Forelimb muscle (tissue), 1 donor: ENCODE measurements around the gene ABCG8. TPM values are rescaled to one million over a fixed set of nuclear protein-coding genes. Genes with fewer than 3 reads are reported as not detected.
"Not testable (repeated sequence)": the region's sequence is repeated elsewhere in the genome, so short reads cannot be mapped to it uniquely, and the experiment has no call there.

Experiments
- DNase-seq: peaks from one replicate; pipeline ENCODE4 v3.0.0-alpha.2; 2013; ENCODE audit warnings: low read depth
- polyA plus RNA-seq: library from polyadenylated mRNA; unstranded; fragments of 120-200 nt; gene quantifications from one replicate; pipeline ENCODE4 v1.2.1, GENCODE V29; 2013; ENCODE audit not compliant: insufficient read length

The ABCG8 gene
- polyA plus RNA-seq, 1 donor: 0.09 TPM

DNA sequence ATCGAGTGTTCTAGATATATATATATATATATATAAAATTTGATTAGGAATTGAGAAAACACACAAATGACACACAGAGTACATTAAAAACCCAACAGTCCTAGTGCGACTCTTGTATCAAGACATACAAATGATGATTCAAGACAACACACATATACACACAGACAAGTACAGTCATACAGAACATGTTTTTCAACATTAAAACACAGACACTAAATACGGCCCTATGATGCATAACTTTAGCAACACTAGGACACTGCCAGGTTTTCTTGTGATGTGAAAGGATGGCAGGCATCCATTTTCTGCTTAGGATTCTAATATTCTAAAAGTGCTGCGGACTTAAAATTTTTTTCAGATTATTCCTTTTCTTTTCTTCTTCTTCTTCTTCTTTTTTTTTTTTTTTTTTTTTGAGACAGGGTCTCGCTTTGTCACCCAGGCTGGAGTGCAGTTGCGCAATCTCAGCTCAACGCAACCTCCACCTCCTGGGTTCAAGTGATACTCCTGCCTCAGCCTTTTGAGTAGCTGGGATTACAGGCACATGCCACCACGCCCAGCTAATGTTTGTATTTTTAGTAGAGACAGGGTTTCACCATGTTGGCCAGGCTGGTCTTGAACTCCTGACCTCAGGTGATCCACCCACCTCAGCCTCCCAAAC is 72.5 kb downstream of the ABCG8 start:
- not testable (repeated sequence) for DNase-seq

DNA sequence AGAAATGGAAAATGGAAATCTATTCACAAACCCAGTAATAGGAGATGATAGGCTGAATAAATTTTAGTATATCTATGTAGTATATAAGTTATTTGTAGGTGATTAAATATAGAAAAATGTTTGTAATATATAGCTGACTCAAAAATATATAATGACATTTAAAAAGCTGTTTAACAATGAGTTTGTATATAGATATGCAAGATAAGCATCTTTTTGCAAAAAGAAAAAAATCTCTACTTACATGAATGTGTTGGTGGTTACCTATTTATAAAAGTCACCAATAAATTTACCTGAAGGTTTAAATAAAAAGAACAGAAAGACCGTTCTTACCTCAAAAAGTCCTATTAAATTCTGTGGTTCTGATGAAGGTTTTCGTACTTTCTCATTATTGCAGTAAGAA is 85.7 kb downstream of the ABCG8 start:
- DNase-seq: no peak

DNA sequence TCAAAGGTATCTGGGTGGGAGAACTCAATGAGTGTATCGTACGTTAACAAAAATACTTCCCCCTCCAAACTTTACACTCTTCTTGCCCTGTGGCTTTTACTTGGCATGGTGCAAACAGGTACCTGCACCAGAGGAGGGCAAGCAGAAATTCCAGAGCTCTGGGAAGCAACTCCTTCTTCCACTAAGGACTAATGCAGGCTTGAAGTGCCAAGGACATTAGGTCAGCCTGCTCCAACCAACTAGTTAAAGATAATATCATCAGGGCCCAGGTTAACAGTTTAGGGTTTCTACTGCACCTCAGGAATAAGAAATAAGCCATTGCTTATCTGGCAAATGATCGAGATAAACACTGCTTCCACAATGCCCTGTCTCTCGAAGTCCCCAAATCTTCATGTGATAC is 86.7 kb downstream of the ABCG8 start:
- no peak for DNase-seq

DNA sequence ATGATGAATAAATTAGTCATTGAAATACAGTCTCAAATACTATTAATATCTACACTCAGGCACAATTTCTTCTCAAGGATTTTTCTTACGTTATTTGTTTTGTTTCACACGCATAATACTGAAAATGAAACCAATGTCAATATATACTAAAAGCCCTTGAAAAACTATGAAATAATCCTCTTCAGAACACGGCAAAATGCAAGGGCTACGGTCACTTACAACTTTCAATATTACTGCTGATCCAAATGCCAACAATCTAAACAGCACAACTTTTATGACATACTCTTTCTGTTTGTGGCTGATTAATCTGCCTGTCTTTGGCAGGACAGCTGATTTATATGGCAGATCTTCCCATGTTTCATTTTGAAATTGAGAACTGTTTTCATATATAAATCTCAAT is 88.7 kb downstream of the ABCG8 start:
- DNase-seq: no peak

DNA sequence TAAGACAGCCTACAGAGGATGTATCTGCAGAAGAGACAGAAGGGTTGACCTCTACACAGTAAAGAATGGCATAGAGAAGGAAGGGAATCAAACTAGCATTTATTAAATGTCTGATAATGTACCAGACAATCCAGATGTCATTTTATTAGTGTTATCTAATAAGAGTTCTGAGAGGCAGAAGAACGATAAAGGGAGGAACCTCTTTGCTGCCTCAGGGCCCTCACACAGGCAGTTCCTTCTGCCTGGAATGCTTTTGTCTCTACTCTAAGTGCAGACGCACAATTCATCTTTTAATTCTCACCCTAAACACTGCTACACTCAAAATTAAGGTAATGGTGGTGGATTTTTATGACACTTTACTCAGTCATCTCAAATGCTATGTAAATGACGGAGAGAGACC is 92.5 kb downstream of the ABCG8 start:
- no peak for DNase-seq

Other genes starting within 250 kb of the ABCG8 start
- gene THADA, start 242.9 kb upstream of the ABCG8 start, polyA plus RNA-seq: 17.0 TPM
- gene PLEKHH2, start 201.7 kb upstream of the ABCG8 start, polyA plus RNA-seq: 7.4 TPM
- 1.0 TPM for gene C1GALT1C1L, start 162.5 kb upstream of the ABCG8 start, polyA plus RNA-seq
- 19.5 TPM for gene DYNC2LI1, start 64.9 kb upstream of the ABCG8 start, polyA plus RNA-seq
- 0.05 TPM for gene ABCG5, start 132 bp upstream of the ABCG8 start, polyA plus RNA-seq
- gene LRPPRC, start 157.0 kb downstream of the ABCG8 start, polyA plus RNA-seq: 83.5 TPM